Stimulated activated CD4-positive, alpha-beta T cell treated with anti-CD3 and anti-CD28 coated beads, TNF-alpha, amount 100 ng/mL, for 4 hours (primary cell): Measurements from ENCODE around the gene C8B.

Experiments
- DNase-seq, 3 experiments: peaks; one replicate each; pipeline ENCODE4 v3.0.0-alpha.2; 2020; ENCODE audit warnings: low read depth in 3 of 3

Gene C8B

GRCh38 chr1:56931686-56932085 is 34.1 kb downstream of the C8B start:
- DNase-seq = no peak

GRCh38 chr1:56931211-56931610 is 34.6 kb downstream of the C8B start:
- no peak for DNase-seq

- no peak for DNase-seq
Observed at GRCh38 chr1:56929492-56929891, 36.3 kb downstream of the C8B start.

GRCh38 chr1:56927986-56928385 is 37.8 kb downstream of the C8B start:
- no peak for DNase-seq

GRCh38 chr1:56927171-56927570 is 38.6 kb downstream of the C8B start:
- DNase-seq = no peak

GRCh38 chr1:56925193-56925592 is 40.6 kb downstream of the C8B start:
- DNase-seq = no peak

- DNase-seq = no peak
Observed at GRCh38 chr1:56924116-56924515, 41.7 kb downstream of the C8B start.

GRCh38 chr1:56923201-56923600 is 42.6 kb downstream of the C8B start:
- no peak for DNase-seq

GRCh38 chr1:56922507-56922906 is 43.3 kb downstream of the C8B start:
- no peak for DNase-seq

- DNase-seq = no peak
Observed at GRCh38 chr1:56922070-56922469, 43.7 kb downstream of the C8B start.

- DNase-seq = no peak
Observed at GRCh38 chr1:56921479-56921878, 44.3 kb downstream of the C8B start.

- DNase-seq = no peak
Observed at GRCh38 chr1:56920591-56921001, 45.2 kb downstream of the C8B start.

- DNase-seq = no peak
Observed at GRCh38 chr1:56917356-56917755, 48.5 kb downstream of the C8B start.

- no peak for DNase-seq
Observed at GRCh38 chr1:56916630-56917029, 49.2 kb downstream of the C8B start.

GRCh38 chr1:56915960-56916359 is 49.9 kb downstream of the C8B start:
- no peak for DNase-seq

- no peak for DNase-seq
Observed at GRCh38 chr1:56912325-56912724, 53.5 kb downstream of the C8B start.

GRCh38 chr1:56911098-56911938 is 54.5 kb downstream of the C8B start:
- DNase-seq = no peak

- DNase-seq = no peak
Observed at GRCh38 chr1:56910441-56910985, 55.3 kb downstream of the C8B start.

GRCh38 chr1:56908619-56909221 is 57.1 kb downstream of the C8B start:
- DNase-seq = no peak

GRCh38 chr1:56905667-56906066 is 60.1 kb downstream of the C8B start:
- no peak for DNase-seq

- no peak for DNase-seq
Observed at GRCh38 chr1:56904663-56905397, 61.0 kb downstream of the C8B start.

GRCh38 chr1:56903778-56904177 is 62.0 kb downstream of the C8B start:
- no peak for DNase-seq
